OCI-LY7 (cell line): Measurements from ENCODE around the gene NDOR1. TPM values are rescaled to one million over a fixed set of nuclear protein-coding genes. Genes with fewer than 3 reads are reported as not detected.

ENCODE experiments used
- BruUV-seq: library from RNA; stranded (reverse); fragments of 400-500 nt; replicated peaks from 2 replicates; lab custom pipeline; 2021; lab: Mats Ljungman, UMichigan
- CTCF ChIA-PET: fragments of 300-600 bp; sonication (Branson Sonifier 250); formaldehyde crosslinking; loops from one replicate; lab custom pipeline; 2022; ENCODE audit warnings: antibody characterized with exemption; ENCODE audit not compliant: unreplicated experiment; lab: Charles Lee
- POLR2A ChIA-PET: fragments of 300-600 bp; sonication (Branson Sonifier 250); formaldehyde crosslinking; loops from one replicate; lab custom pipeline; 2022; ENCODE audit warnings: antibody characterized with exemption; lab: Charles Lee
- DNase-seq: peaks from one replicate; pipeline ENCODE4 v3.0.0-alpha.2; 2015; ENCODE audit warnings: low spot score
- H2AFZ ChIP-seq: fragments of 200-600 bp; sonication (generic), shearing (Covaris generic); 2 replicates; pipeline ENCODE4 v1.6.1; 2014; ENCODE audit warnings: mild to moderate bottlenecking, antibody characterized with exemption, low read length, moderate library complexity
- H3K27ac ChIP-seq: fragments of 200-600 bp; sonication (generic); 2 replicates; pipeline ENCODE4 v1.5.1; 2014; ENCODE audit warnings: mixed run types, low read depth, mild to moderate bottlenecking, moderate library complexity, low read length, inconsistent platforms; ENCODE audit not compliant: poor library complexity, severe bottlenecking
- H3K36me3 ChIP-seq: fragments of 200-600 bp; sonication (generic); 2 replicates; pipeline ENCODE4 v1.6.1; 2014; ENCODE audit warnings: mild to moderate bottlenecking, antibody characterized with exemption, low read length, moderate library complexity, mixed read lengths; ENCODE audit not compliant: insufficient read depth
- H3K4me1 ChIP-seq: fragments of 200-600 bp; sonication (generic); 2 replicates; pipeline ENCODE4 v1.5.1; 2014; ENCODE audit warnings: mild to moderate bottlenecking, low read length; ENCODE audit not compliant: insufficient read depth, poor library complexity, severe bottlenecking
- H3K4me2 ChIP-seq: fragments of 200-600 bp; sonication (generic); 2 replicates; pipeline ENCODE4 v1.6.1; 2014; ENCODE audit warnings: mild to moderate bottlenecking, low read length
- H3K4me3 ChIP-seq: fragments of 200-600 bp; sonication (generic); 2 replicates; pipeline ENCODE4 v1.5.1; 2014; ENCODE audit warnings: mild to moderate bottlenecking, low read depth, low read length; ENCODE audit not compliant: poor library complexity, severe bottlenecking
- H3K79me2 ChIP-seq: fragments of 200-600 bp; sonication (generic); 2 replicates; pipeline ENCODE4 v1.6.1; 2016; ENCODE audit warnings: low read depth, mild to moderate bottlenecking, low read length, moderate library complexity, mixed read lengths; ENCODE audit not compliant: insufficient read depth
- H3K9me2 ChIP-seq: fragments of 200-600 bp; sonication (generic); 2 replicates; pipeline ENCODE4 v1.6.1; 2016; ENCODE audit warnings: mild to moderate bottlenecking, low read length, mixed read lengths; ENCODE audit not compliant: insufficient read depth
- H3K9me3 ChIP-seq: fragments of 200-600 bp; sonication (generic); 2 replicates; pipeline ENCODE4 v1.6.1; 2014; ENCODE audit warnings: mild to moderate bottlenecking, mixed run types, low read length, mixed read lengths
- H4K20me1 ChIP-seq: fragments of 200-600 bp; sonication (generic); 2 replicates; pipeline ENCODE4 v1.6.1; 2014; ENCODE audit warnings: mild to moderate bottlenecking, antibody characterized with exemption, low read length, moderate library complexity, mixed read lengths; ENCODE audit not compliant: insufficient read depth
- EZH2phosphoT487 ChIP-seq: fragments of 200-600 bp; sonication (generic); IDR thresholded peaks from 2 replicates; pipeline ENCODE4 v1.6.1; 2018; ENCODE audit warnings: low read depth, borderline replicate concordance, mild to moderate bottlenecking, mixed run types, antibody characterized with exemption, low read length, moderate library complexity, mixed read lengths
- intact Hi-C: fragments of 100-400 bp; cut with micrococcal nuclease; formaldehyde crosslinking; loops from one replicate; pipeline ENCODE4 v1.10.0; 2022; ENCODE audit not compliant: unreplicated experiment
- total RNA-seq, 2 experiments: library from RNA; depleted of rRNA in 1 of 2; stranded (reverse); fragments of >200 nt in 1 of 2; shearing (Covaris generic) in 1 of 2; gene quantifications; 2 replicates each; pipeline ENCODE4 v1.2.3, GENCODE V29; 2014 to 2022
- TF ChIP-seq, protein P1 (sequence below): fragments of 200-600 bp; sonication (generic); conservative IDR thresholded peaks from 2 replicates; pipeline ENCODE4 v1.5.1; 2014; ENCODE audit warnings: mild to moderate bottlenecking, antibody characterized with exemption, low read length, moderate library complexity, mixed read lengths

NDOR1 gene
- total RNA-seq, 2 experiments from 2014 or later = 30.4 to 61.9 TPM

- H3K36me3 ChIP-seq = no peaks in the 10 kb centered on the region
- H3K4me1 ChIP-seq = peaks cover 12% of the 10 kb centered on the region
- POLR2A ChIA-PET = no interaction called here
- no peak overlapping the region for H3K4me3 ChIP-seq
- no TSS peak for BruUV-seq
- intact Hi-C loops = no loop called here
- no peaks in the 10 kb centered on the region for H3K9me3 ChIP-seq
- CTCF ChIA-PET = no interaction called here
- DNase-seq = no peak
- no peaks in the 10 kb centered on the region for H3K79me2 ChIP-seq
- H3K27ac ChIP-seq = no peak overlapping the region
- H2AFZ ChIP-seq = no peak overlapping the region
- H3K4me2 ChIP-seq = no peak overlapping the region
- no peaks in the 10 kb centered on the region for H3K9me2 ChIP-seq
- TF ChIP-seq, protein P1, sequence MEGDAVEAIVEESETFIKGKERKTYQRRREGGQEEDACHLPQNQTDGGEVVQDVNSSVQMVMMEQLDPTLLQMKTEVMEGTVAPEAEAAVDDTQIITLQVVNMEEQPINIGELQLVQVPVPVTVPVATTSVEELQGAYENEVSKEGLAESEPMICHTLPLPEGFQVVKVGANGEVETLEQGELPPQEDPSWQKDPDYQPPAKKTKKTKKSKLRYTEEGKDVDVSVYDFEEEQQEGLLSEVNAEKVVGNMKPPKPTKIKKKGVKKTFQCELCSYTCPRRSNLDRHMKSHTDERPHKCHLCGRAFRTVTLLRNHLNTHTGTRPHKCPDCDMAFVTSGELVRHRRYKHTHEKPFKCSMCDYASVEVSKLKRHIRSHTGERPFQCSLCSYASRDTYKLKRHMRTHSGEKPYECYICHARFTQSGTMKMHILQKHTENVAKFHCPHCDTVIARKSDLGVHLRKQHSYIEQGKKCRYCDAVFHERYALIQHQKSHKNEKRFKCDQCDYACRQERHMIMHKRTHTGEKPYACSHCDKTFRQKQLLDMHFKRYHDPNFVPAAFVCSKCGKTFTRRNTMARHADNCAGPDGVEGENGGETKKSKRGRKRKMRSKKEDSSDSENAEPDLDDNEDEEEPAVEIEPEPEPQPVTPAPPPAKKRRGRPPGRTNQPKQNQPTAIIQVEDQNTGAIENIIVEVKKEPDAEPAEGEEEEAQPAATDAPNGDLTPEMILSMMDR = no peak
- no peak for TF ChIP-seq EZH2phosphoT487
- no peaks in the 10 kb centered on the region for H4K20me1 ChIP-seq
These were observed 24.6 kb downstream of the NDOR1 start for GRCh38 chr9:137229903-137230704.

DNA sequence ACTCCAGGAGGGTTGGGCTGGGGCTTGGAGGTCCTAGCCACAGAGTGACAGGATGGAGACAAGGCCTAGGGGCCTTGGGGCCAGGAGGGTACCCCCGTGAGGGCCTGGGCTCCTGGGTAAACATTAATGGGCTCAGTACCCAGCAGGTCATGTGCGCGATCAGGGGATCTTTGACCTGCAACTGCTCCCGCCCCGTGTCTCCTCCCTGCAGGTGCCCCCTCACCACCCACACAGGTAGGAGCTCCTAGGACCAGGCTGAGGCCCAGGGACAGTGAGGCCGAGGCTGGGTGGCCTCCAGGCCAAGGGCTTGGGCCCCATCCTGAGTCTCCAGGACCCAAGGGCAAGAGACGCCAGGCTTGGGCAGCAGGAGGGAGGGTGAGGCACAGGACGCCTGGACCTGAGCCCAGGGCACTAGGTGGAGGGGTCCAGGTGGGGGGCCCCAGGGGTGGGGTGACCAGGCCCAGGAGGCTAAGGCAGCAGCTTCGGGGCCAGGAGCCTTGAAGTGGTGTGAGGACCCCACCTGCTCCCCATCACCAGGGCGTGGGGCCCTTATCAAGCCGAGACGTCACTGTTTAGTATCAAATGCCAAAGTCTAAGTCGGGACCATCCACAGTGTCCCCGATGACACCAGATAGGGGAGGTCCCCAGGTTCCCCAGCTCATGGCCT, 25.3 kb downstream of the NDOR1 start, which contains the start of gene SLC34A3:
Gene SLC34A3 (plus strand): TSS at position 197 of the 667 bp plus-strand sequence. CDS start 802 bp downstream, outside the sequence.
- DNase-seq = no peak
- CTCF ChIA-PET = interaction anchor here (0.5 kb wide), 1 partner anchor 163 kb away, joined by 4 read pairs; no protein-coding TSS in a partner anchor
- intact Hi-C loops = no loop called here
- Histone ChIP-seq H3K27ac (no peak within 1 kb of the TSS), H3K4me3 (no peak within 1 kb of the TSS), H3K36me3 (no peaks in the 10 kb centered on the region), H4K20me1 (no peaks in the 10 kb centered on the region), H3K4me1 (peaks cover 18% of the 10 kb centered on the region), H3K4me2 (no peak within 1 kb of the TSS), H3K79me2 (no peaks in the 10 kb centered on the region), H3K9me3 (no peaks in the 10 kb centered on the region), H3K9me2 (no peaks in the 10 kb centered on the region), H2AFZ (no peak within 1 kb of the TSS)
- no TSS peak for BruUV-seq
- TF ChIP-seq EZH2phosphoT487 = no peak
- TF ChIP-seq, protein P1 = no peak
- POLR2A ChIA-PET = no interaction called here
